HCT116 (cell line): ENCODE results near the gene CENPX. TPM values are rescaled to one million over a fixed set of nuclear protein-coding genes. Genes with fewer than 3 reads are reported as not detected.

Experiments used
- ATAC-seq: fragments of 200-7000 bp; cut with Tn5 transposase; 2 replicates; pipeline ENCODE4 v1.9.1; 2020; ENCODE audit warnings: mild to moderate bottlenecking, moderate library complexity
- BruUV-seq: library from RNA; stranded (reverse); fragments of 400-500 nt; replicated peaks from 2 replicates; lab custom pipeline; 2021; lab: Mats Ljungman, UMichigan
- CTCF ChIA-PET: fragments of 300-600 bp; sonication (Branson Sonifier 250); formaldehyde crosslinking; loops from one replicate; lab custom pipeline; 2021; ENCODE audit warnings: antibody characterized with exemption; lab: Charles Lee
- POLR2A ChIA-PET: fragments of 300-600, 350-600 bp; sonication (Branson Sonifier 250); formaldehyde crosslinking; loops from one replicate; lab custom pipeline; 2021; ENCODE audit warnings: antibody characterized with exemption; lab: Charles Lee
- RAD21 ChIA-PET, 2 experiments: fragments of 300-600 bp; sonication (Branson Sonifier 250); formaldehyde crosslinking; loops; one replicate each; lab custom pipeline; 2023; ENCODE audit warnings: low total read pairs in 2 of 2; ENCODE audit not compliant: uncharacterized antibody in 2 of 2, unreplicated experiment in 2 of 2, low non-redundant PET in 1 of 2; lab: Charles Lee
- DNase-seq: peaks from one replicate; pipeline ENCODE4 v3.0.0-alpha.2; 2010; ENCODE audit warnings: low read depth, low spot score
- H2AFZ ChIP-seq: fragments of 200-600 bp; shearing (Covaris generic), sonication (generic); 2 replicates; pipeline ENCODE4 v1.6.1; 2017; ENCODE audit warnings: low read depth, mixed run types, mixed read lengths, antibody characterized with exemption, low read length; ENCODE audit not compliant: poor library complexity, severe bottlenecking
- H3K27ac ChIP-seq: 2 replicates; pipeline ENCODE4 v1.5.1; 2012; ENCODE audit warnings: low read depth, low read length
- H3K27me3 ChIP-seq: fragments of 200-600 bp; sonication (generic); 2 replicates; pipeline ENCODE4 v1.6.1; 2016; ENCODE audit warnings: mixed run types, low read length, mixed read lengths; ENCODE audit not compliant: insufficient read depth
- H3K36me3 ChIP-seq, 2 experiments: fragments of 200-500 bp in 1 of 2; fragments of 200-600 bp in 1 of 2; sonication (Bioruptor generic) in 1 of 2; sonication (generic) in 1 of 2; 2 replicates each; pipeline versions ENCODE4 v1.5.1 to v1.6.1; 2014 to 2016; ENCODE audit warnings: low read length in 2 of 2, inconsistent platforms in 1 of 2, mixed read lengths in 1 of 2, mixed run types in 1 of 2; ENCODE audit not compliant: insufficient read depth in 2 of 2, control insufficient read depth in 1 of 2
- H3K4me1 ChIP-seq, 2 experiments: fragments of 200-600 bp in 1 of 2; sonication (generic) in 1 of 2; 2 replicates each; pipeline versions ENCODE4 v1.5.1 to v1.6.1; 2012 to 2017; ENCODE audit warnings: low read length in 2 of 2, inconsistent platforms in 1 of 2, mild to moderate bottlenecking in 1 of 2, mixed read lengths in 1 of 2, mixed run types in 1 of 2, moderate library complexity in 1 of 2; ENCODE audit not compliant: insufficient read depth in 2 of 2, control insufficient read depth in 1 of 2
- H3K4me2 ChIP-seq: fragments of 200-600 bp; sonication (generic); 2 replicates; pipeline ENCODE4 v1.6.1; 2017; ENCODE audit warnings: mixed run types, low read length, mixed read lengths
- H3K4me3 ChIP-seq, 2 experiments: fragments of 200-600 bp in 1 of 2; sonication (generic) in 1 of 2; replicated peaks in 1 of 2; 2 replicates each; pipeline ENCODE4 v1.5.1; 2011 to 2016; ENCODE audit warnings: low read length in 2 of 2, control low read depth in 1 of 2, low read depth in 1 of 2, mild to moderate bottlenecking in 1 of 2, mixed read lengths in 1 of 2, mixed run types in 1 of 2
- H3K79me2 ChIP-seq: fragments of 200-600 bp; sonication (generic); 2 replicates; pipeline ENCODE4 v1.6.1; 2017; ENCODE audit warnings: mild to moderate bottlenecking, mixed run types, low read length, moderate library complexity, mixed read lengths; ENCODE audit not compliant: insufficient read depth
- H3K9ac ChIP-seq: fragments of 200-600 bp; sonication (generic); 2 replicates; pipeline ENCODE4 v1.6.1; 2016; ENCODE audit warnings: low read length, mixed read lengths
- H3K9me2 ChIP-seq: fragments of 200-600 bp; sonication (generic), shearing (Covaris generic); 2 replicates; pipeline ENCODE4 v1.6.1; 2017; ENCODE audit warnings: mixed run types, mild to moderate bottlenecking, moderate library complexity; ENCODE audit not compliant: insufficient read depth
- H3K9me3 ChIP-seq, 2 experiments: fragments of 200-500 bp in 1 of 2; fragments of 200-600 bp in 1 of 2; sonication (Bioruptor generic) in 1 of 2; sonication (generic) in 1 of 2; 2 replicates each; pipeline ENCODE4 v1.6.1; 2014 to 2017; ENCODE audit warnings: low read length in 2 of 2, mixed read lengths in 2 of 2, inconsistent platforms in 1 of 2, low read depth in 1 of 2, mild to moderate bottlenecking in 1 of 2, mixed run types in 1 of 2, moderate library complexity in 1 of 2; ENCODE audit not compliant: control insufficient read depth in 1 of 2, insufficient read depth in 1 of 2
- H4K20me1 ChIP-seq: fragments of 200-600 bp; sonication (generic), shearing (Covaris generic); 2 replicates; pipeline ENCODE4 v1.6.1; 2017; ENCODE audit warnings: mixed run types, mild to moderate bottlenecking, moderate library complexity; ENCODE audit not compliant: insufficient read depth
- CBX3 ChIP-seq: IDR thresholded peaks from 2 replicates; pipeline ENCODE4 v1.6.1; 2012; ENCODE audit warnings: low read depth
- CEBPB ChIP-seq: IDR thresholded peaks from 2 replicates; pipeline ENCODE4 v1.6.1; 2012; ENCODE audit warnings: low read depth
- EGR1 ChIP-seq: IDR thresholded peaks from 2 replicates; pipeline ENCODE4 v1.6.1; 2012; ENCODE audit warnings: low read depth
- EZH2 ChIP-seq: fragments of 200-600 bp; sonication (generic); IDR thresholded peaks from 2 replicates; pipeline ENCODE4 v1.6.1; 2017; ENCODE audit warnings: antibody characterized with exemption, mixed run types
- FOSL1 ChIP-seq: IDR thresholded peaks from 2 replicates; pipeline ENCODE4 v1.6.1; 2012; ENCODE audit warnings: low read depth
- JUND ChIP-seq: IDR thresholded peaks from 2 replicates; pipeline ENCODE4 v1.6.1; 2012
- MAX ChIP-seq: IDR thresholded peaks from 2 replicates; pipeline ENCODE4 v1.6.1; 2012
- RAD21 ChIP-seq: IDR thresholded peaks from 2 replicates; pipeline ENCODE4 v1.6.1; 2012; ENCODE audit warnings: low read depth, mild to moderate bottlenecking
- REST ChIP-seq: IDR thresholded peaks from 2 replicates; pipeline ENCODE4 v1.6.1; 2012; ENCODE audit warnings: low read depth
- SIN3A ChIP-seq: IDR thresholded peaks from 2 replicates; pipeline ENCODE4 v1.6.1; 2012; ENCODE audit warnings: low read depth
- SRF ChIP-seq: IDR thresholded peaks from 2 replicates; pipeline ENCODE4 v1.6.1; 2012; ENCODE audit warnings: low read depth
- TCF7L2 ChIP-seq: IDR thresholded peaks from 2 replicates; pipeline ENCODE4 v1.7.0; 2011; ENCODE audit warnings: borderline replicate concordance, inconsistent platforms; ENCODE audit not compliant: insufficient read depth, insufficient read length; ENCODE audit errors: extremely low read depth
- YY1 ChIP-seq: IDR thresholded peaks from 2 replicates; pipeline ENCODE4 v1.6.1; 2011; ENCODE audit warnings: low read length, low read depth, moderate library complexity, mild to moderate bottlenecking; ENCODE audit not compliant: insufficient replicate concordance; ENCODE audit errors: extremely low read depth
- ZBTB33 ChIP-seq: IDR thresholded peaks from 2 replicates; pipeline ENCODE4 v1.6.1; 2011; ENCODE audit warnings: mild to moderate bottlenecking, low read length, moderate library complexity; ENCODE audit not compliant: insufficient replicate concordance; ENCODE audit errors: extremely low read depth
- ZFX ChIP-seq: fragments of 450-650 bp; IDR thresholded peaks from 2 replicates; pipeline ENCODE4 v1.6.1; 2017
- intact Hi-C: fragments of 100-400 bp; cut with micrococcal nuclease; formaldehyde crosslinking; loops from 2 replicates; pipeline ENCODE4 v1.10.0; 2022
- total RNA-seq: library from RNA; stranded (reverse); gene quantifications from one replicate; pipeline ENCODE4 v1.2.1, GENCODE V29; 2021; ENCODE audit not compliant: unreplicated experiment

Gene CENPX
- total RNA-seq, 1 experiment from 2014 or later = 184 TPM

- Histone ChIP-seq H3K27ac (no peak overlapping the region), H3K4me1 (peaks cover 10 to 26% of the 10 kb centered on the region in 2 experiments)
- intact Hi-C loops = loop anchor here (10.0 kb wide), 2 partner anchors 255 to 375 kb away; partner anchors contain the start of genes HEXD and OGFOD3
These were observed 17.1 kb upstream of the CENPX start for GRCh38 chr17:82039695-82040299.

More at GRCh38 chr17:82039695-82040299, 17.1 kb upstream of the CENPX start:
- DNase-seq = no peak
- no peaks in the 10 kb centered on the region for H4K20me1 ChIP-seq
- H3K9me2 ChIP-seq = no peaks in the 10 kb centered on the region
- H2AFZ ChIP-seq = no peak overlapping the region
- TF ChIP-seq CBX3 = no peak
- TF ChIP-seq EGR1 = no peak
- no peak for TF ChIP-seq REST
- TF ChIP-seq FOSL1 = no peak
- TF ChIP-seq ZFX = no peak
- no peak for TF ChIP-seq JUND
- no peak for TF ChIP-seq ZBTB33
- TF ChIP-seq TCF7L2 = no peak
- TF ChIP-seq CEBPB = no peak
- TF ChIP-seq RAD21 = no peak
- TF ChIP-seq SIN3A = no peak
- no peak for TF ChIP-seq MAX
- TF ChIP-seq SRF = no peak
- TF ChIP-seq EZH2 = no peak
- TF ChIP-seq YY1 = no peak
- TF ChIP-seq, all 23 proteins: peak for 0
- H3K9me3 ChIP-seq = no peaks in the 10 kb centered on the region
- RAD21 ChIA-PET = no interaction called here
- ATAC-seq = no peak
- peaks cover 18% of the 10 kb centered on the region; the same call in 1 of the 2 replicates for H3K79me2 ChIP-seq
- no TSS peak for BruUV-seq
- CTCF ChIA-PET = interaction anchor here (1.3 kb wide), 1 partner anchor 9 kb away, joined by 4 read pairs; no protein-coding TSS in a partner anchor
- no peak overlapping the region for H3K4me3 ChIP-seq
- H3K4me2 ChIP-seq = no peak overlapping the region
- H3K9ac ChIP-seq = no peak overlapping the region
- POLR2A ChIA-PET = no interaction called here
- no peaks in the 10 kb centered on the region for H3K27me3 ChIP-seq
- peaks cover 0 to 12% of the 10 kb centered on the region in 2 experiments; a peak in 1 of 4 replicates for H3K36me3 ChIP-seq
